GM21717 (cell line): ENCODE results near the gene ORAI2.
"Not testable (repeated sequence)": the region's sequence is repeated elsewhere in the genome, so short reads cannot be mapped to it uniquely, and the experiment has no call there.

Source experiments
- ATAC-seq: cut with Tn5 transposase; IDR thresholded peaks from one replicate; pipeline ENCODE4 v1.9.1; 2021; ENCODE audit warnings: mild to moderate bottlenecking, moderate library complexity; ENCODE audit not compliant: unreplicated experiment

Gene ORAI2

GRCh38 chr7:102446387-102447156 is 13.2 kb downstream of the ORAI2 start:
- no peak for ATAC-seq

- no peak for ATAC-seq
These were observed 13.9 kb downstream of the ORAI2 start for GRCh38 chr7:102447311-102447710.

- no peak for ATAC-seq
These were observed 15.8 kb downstream of the ORAI2 start for GRCh38 chr7:102449136-102449535.

GRCh38 chr7:102450242-102450641 is 16.9 kb downstream of the ORAI2 start:
- no peak for ATAC-seq

- ATAC-seq: no peak
These were observed 18.1 kb downstream of the ORAI2 start for GRCh38 chr7:102451371-102452054.

- ATAC-seq: no peak
These were observed 19.1 kb downstream of the ORAI2 start for GRCh38 chr7:102452451-102452850.

- no peak for ATAC-seq
These were observed 19.9 kb downstream of the ORAI2 start for GRCh38 chr7:102453319-102453718.

- no peak for ATAC-seq
These were observed 21.1 kb downstream of the ORAI2 start for GRCh38 chr7:102454468-102454867.

GRCh38 chr7:102454932-102455331 is 21.6 kb downstream of the ORAI2 start:
- ATAC-seq: not testable (repeated sequence)

- ATAC-seq: no peak
These were observed 22.2 kb downstream of the ORAI2 start for GRCh38 chr7:102455596-102455995.

- ATAC-seq: no peak
These were observed 23.0 kb downstream of the ORAI2 start for GRCh38 chr7:102456327-102456726.

- ATAC-seq: no peak
These were observed 24.1 kb downstream of the ORAI2 start for GRCh38 chr7:102457352-102457924.

- no peak for ATAC-seq
These were observed 26.0 kb downstream of the ORAI2 start for GRCh38 chr7:102459221-102459844.

- ATAC-seq: no peak
These were observed 27.1 kb downstream of the ORAI2 start for GRCh38 chr7:102460467-102460866.

GRCh38 chr7:102463841-102464576 is 30.6 kb downstream of the ORAI2 start:
- ATAC-seq: no peak

GRCh38 chr7:102464577-102465280 is 31.4 kb downstream of the ORAI2 start, which contains the start of the genes ALKBH4 and LRWD1:
TSS of gene ALKBH4 (minus strand) at chr7:102464863. CDS start at chr7:102464836, 27 bp downstream.
TSS of gene LRWD1 (plus strand) at chr7:102464984. CDS start at chr7:102465081, 97 bp downstream.
- peak; percentile 81 for ATAC-seq

- ATAC-seq: no peak
These were observed 32.7 kb downstream of the ORAI2 start for GRCh38 chr7:102466097-102466496.

- ATAC-seq: no peak
These were observed 34.5 kb downstream of the ORAI2 start for GRCh38 chr7:102467581-102468477.
